HepG2 (cell line): ENCODE measurements around the gene ERH. TPM values are rescaled to one million over a fixed set of nuclear protein-coding genes. Genes with fewer than 3 reads are reported as not detected.

Experiments used
- ADNP ChIP-seq: sonication (generic); formaldehyde crosslinking; IDR thresholded peaks from 2 replicates; pipeline ENCODE4 v1.4.0; 2020; ENCODE audit warnings: missing genetic modification reagents
- CERS6 ChIP-seq: sonication (generic); formaldehyde crosslinking; IDR thresholded peaks from 2 replicates; pipeline ENCODE4 v1.5.0; 2020; ENCODE audit warnings: missing genetic modification reagents
- DNMT1 ChIP-seq: sonication (generic); formaldehyde crosslinking; IDR thresholded peaks from 2 replicates; pipeline ENCODE4 v1.5.1; 2020; ENCODE audit warnings: mild to moderate bottlenecking, missing genetic modification reagents
- EEA1 ChIP-seq: sonication (generic); formaldehyde crosslinking; IDR thresholded peaks from 2 replicates; pipeline ENCODE4 v1.5.1; 2020; ENCODE audit warnings: mild to moderate bottlenecking, missing genetic modification reagents, borderline replicate concordance
- FOXK2 ChIP-seq: fragments of 450-650 bp; IDR thresholded peaks from 2 replicates; pipeline ENCODE4 v1.6.1; 2016
- HNF1B ChIP-seq: sonication (generic); formaldehyde crosslinking; IDR thresholded peaks from 2 replicates; pipeline ENCODE4 v1.5.1; 2020; ENCODE audit warnings: mild to moderate bottlenecking, moderate library complexity, missing genetic modification reagents
- HOMEZ ChIP-seq: IDR thresholded peaks from 2 replicates; pipeline ENCODE4 v1.6.1; 2016; ENCODE audit warnings: low read depth
- KLF12 ChIP-seq: sonication (generic); formaldehyde crosslinking; IDR thresholded peaks from 2 replicates; pipeline ENCODE4 v1.4.0; 2020; ENCODE audit warnings: missing genetic modification reagents, borderline replicate concordance
- PRPF4 ChIP-seq: fragments of 200-400 bp; formaldehyde crosslinking; IDR thresholded peaks from 2 replicates; pipeline ENCODE4 v1.6.1; 2016; ENCODE audit warnings: low read length, low read depth; ENCODE audit not compliant: poor library complexity, severe bottlenecking
- REXO4 ChIP-seq: sonication (generic); formaldehyde crosslinking; IDR thresholded peaks from 2 replicates; pipeline ENCODE4 v1.8.0; 2022; ENCODE audit warnings: missing genetic modification reagents, mild to moderate bottlenecking, borderline replicate concordance
- SMARCC2 ChIP-seq: fragments of 450-650 bp; IDR thresholded peaks from 2 replicates; pipeline ENCODE4 v1.6.1; 2017; ENCODE audit warnings: antibody characterized with exemption, mild to moderate bottlenecking
- SP140L ChIP-seq: sonication (generic); formaldehyde crosslinking; IDR thresholded peaks from 2 replicates; pipeline ENCODE4 v1.4.0; 2020; ENCODE audit warnings: missing genetic modification reagents, borderline replicate concordance
- XBP1 ChIP-seq: sonication (generic); formaldehyde crosslinking; IDR thresholded peaks from 2 replicates; pipeline ENCODE4 v1.5.0; 2020; ENCODE audit warnings: missing genetic modification reagents
- ZBTB7A ChIP-seq: sonication (generic); formaldehyde crosslinking; IDR thresholded peaks from 2 replicates; pipeline ENCODE4 v1.8.0; 2022; ENCODE audit warnings: mild to moderate bottlenecking, missing genetic modification reagents
- ZFP62 ChIP-seq: sonication (generic); formaldehyde crosslinking; IDR thresholded peaks from 2 replicates; pipeline ENCODE4 v1.4.0; 2020; ENCODE audit warnings: missing genetic modification reagents
- ZNF629 ChIP-seq: sonication (generic); formaldehyde crosslinking; conservative IDR thresholded peaks from 2 replicates; pipeline ENCODE4 v1.5.0; 2020; ENCODE audit warnings: missing genetic modification reagents
- ZNF746 ChIP-seq: sonication (generic); formaldehyde crosslinking; IDR thresholded peaks from 2 replicates; pipeline ENCODE4 v1.8.0; 2022; ENCODE audit warnings: mild to moderate bottlenecking, missing genetic modification reagents
- ZNF761 ChIP-seq: sonication (generic); formaldehyde crosslinking; conservative IDR thresholded peaks from 2 replicates; pipeline ENCODE4 v1.4.0; 2020; ENCODE audit warnings: mild to moderate bottlenecking, missing genetic modification reagents
- ZSCAN12 ChIP-seq: sonication (generic); formaldehyde crosslinking; IDR thresholded peaks from 2 replicates; pipeline ENCODE4 v1.9.0; 2021; ENCODE audit warnings: mild to moderate bottlenecking, missing genetic modification reagents
- polyA plus RNA-seq, 8 experiments: library from polyadenylated mRNA; depleted of rRNA in 3 of 8; stranded (reverse) in 7 of 8; unstranded in 1 of 8; fragments of >200 nt; fragmentation: Illumina TruSeq in 4 of 8; extraction: Trizol in 4 of 8; gene quantifications; 2 replicates each; pipeline versions ENCODE4 v1.2.1 to v1.2.3, GENCODE V29; 2011 to 2016; ENCODE audit warnings: low read depth in 4 of 8, missing spikeins in 1 of 8, mixed read lengths in 1 of 8; ENCODE audit not compliant: insufficient read depth in 1 of 8
- total RNA-seq, 5 experiments: library from RNA; depleted of rRNA; stranded (reverse); fragments of >200 nt; fragmentation: Illumina TruSeq; extraction: Trizol; gene quantifications; 2 replicates each; pipeline ENCODE4 v1.2.3, GENCODE V29; 2016; ENCODE audit warnings: low read depth in 1 of 5
- TF ChIP-seq, protein P1 (sequence below): IDR thresholded peaks from 2 replicates; pipeline ENCODE4 v1.4.0; 2020; ENCODE audit warnings: mild to moderate bottlenecking, missing genetic modification reagents
- TF ChIP-seq, protein P2 (sequence below): sonication (generic); formaldehyde crosslinking; IDR thresholded peaks from 2 replicates; pipeline ENCODE4 v1.8.0; 2022; ENCODE audit warnings: missing genetic modification reagents, low read depth, mild to moderate bottlenecking, borderline replicate concordance
- TF ChIP-seq, protein P3 (sequence below): sonication (generic); formaldehyde crosslinking; IDR thresholded peaks from 2 replicates; pipeline ENCODE4 v1.4.0; 2020; ENCODE audit warnings: mild to moderate bottlenecking, missing genetic modification reagents

ERH gene
- total and polyA plus RNA-seq, 2 of the 13 experiments (the other 11 are each of a cell fraction or from before 2014, with no cell fraction given), result 105 to 341 TPM

GRCh38 chr14:69398053-69398817, at the start of gene ERH, which contains the start of gene SLC39A9 (continued):
- TF ChIP-seq CERS6 (CRISPR knock-in tag) (no peak), ADNP (CRISPR knock-in tag) (no peak), ZSCAN12 (CRISPR knock-in tag) (no peak), HNF1B (CRISPR knock-in tag) (no peak; the same call in 1 of the 2 replicates), SMARCC2 (no peak), ZNF629 (CRISPR knock-in tag) (no peak), ZBTB7A (CRISPR knock-in tag) (no peak), SP140L (no peak), ZFP62 (CRISPR knock-in tag) (no peak), EEA1 (CRISPR knock-in tag) (no peak), ZNF746 (CRISPR knock-in tag) (peak; percentile 39), XBP1 (CRISPR knock-in tag) (no peak), DNMT1 (no peak), PRPF4 (no peak), FOXK2 (0 out of 2 replicates have a peak, but pooled peaks have one; percentile 36), HOMEZ (no peak), KLF12 (CRISPR knock-in tag) (no peak), REXO4 (CRISPR knock-in tag) (no peak), ZNF761 (CRISPR knock-in tag) (no peak)
- TF ChIP-seq, protein P1, sequence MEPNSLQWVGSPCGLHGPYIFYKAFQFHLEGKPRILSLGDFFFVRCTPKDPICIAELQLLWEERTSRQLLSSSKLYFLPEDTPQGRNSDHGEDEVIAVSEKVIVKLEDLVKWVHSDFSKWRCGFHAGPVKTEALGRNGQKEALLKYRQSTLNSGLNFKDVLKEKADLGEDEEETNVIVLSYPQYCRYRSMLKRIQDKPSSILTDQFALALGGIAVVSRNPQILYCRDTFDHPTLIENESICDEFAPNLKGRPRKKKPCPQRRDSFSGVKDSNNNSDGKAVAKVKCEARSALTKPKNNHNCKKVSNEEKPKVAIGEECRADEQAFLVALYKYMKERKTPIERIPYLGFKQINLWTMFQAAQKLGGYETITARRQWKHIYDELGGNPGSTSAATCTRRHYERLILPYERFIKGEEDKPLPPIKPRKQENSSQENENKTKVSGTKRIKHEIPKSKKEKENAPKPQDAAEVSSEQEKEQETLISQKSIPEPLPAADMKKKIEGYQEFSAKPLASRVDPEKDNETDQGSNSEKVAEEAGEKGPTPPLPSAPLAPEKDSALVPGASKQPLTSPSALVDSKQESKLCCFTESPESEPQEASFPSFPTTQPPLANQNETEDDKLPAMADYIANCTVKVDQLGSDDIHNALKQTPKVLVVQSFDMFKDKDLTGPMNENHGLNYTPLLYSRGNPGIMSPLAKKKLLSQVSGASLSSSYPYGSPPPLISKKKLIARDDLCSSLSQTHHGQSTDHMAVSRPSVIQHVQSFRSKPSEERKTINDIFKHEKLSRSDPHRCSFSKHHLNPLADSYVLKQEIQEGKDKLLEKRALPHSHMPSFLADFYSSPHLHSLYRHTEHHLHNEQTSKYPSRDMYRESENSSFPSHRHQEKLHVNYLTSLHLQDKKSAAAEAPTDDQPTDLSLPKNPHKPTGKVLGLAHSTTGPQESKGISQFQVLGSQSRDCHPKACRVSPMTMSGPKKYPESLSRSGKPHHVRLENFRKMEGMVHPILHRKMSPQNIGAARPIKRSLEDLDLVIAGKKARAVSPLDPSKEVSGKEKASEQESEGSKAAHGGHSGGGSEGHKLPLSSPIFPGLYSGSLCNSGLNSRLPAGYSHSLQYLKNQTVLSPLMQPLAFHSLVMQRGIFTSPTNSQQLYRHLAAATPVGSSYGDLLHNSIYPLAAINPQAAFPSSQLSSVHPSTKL, result no peak; the same call in 1 of the 2 replicates
- TF ChIP-seq, protein P2, sequence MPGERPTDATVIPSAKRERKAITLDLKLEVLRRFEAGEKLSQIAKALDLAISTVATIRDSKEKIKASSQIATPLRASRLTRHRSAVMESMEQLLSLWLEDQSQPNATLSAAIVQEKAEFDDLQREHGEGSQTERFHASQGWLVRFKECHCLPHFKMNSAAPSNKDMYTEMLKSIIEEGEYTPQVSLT, result no peak
- TF ChIP-seq, protein P3, sequence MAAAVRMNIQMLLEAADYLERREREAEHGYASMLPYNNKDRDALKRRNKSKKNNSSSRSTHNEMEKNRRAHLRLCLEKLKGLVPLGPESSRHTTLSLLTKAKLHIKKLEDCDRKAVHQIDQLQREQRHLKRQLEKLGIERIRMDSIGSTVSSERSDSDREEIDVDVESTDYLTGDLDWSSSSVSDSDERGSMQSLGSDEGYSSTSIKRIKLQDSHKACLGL (CRISPR knock-in tag), result no peak; the same call in 1 of the 2 replicates
